Measurements from ENCODE around the gene ACVR1C.

DNA sequence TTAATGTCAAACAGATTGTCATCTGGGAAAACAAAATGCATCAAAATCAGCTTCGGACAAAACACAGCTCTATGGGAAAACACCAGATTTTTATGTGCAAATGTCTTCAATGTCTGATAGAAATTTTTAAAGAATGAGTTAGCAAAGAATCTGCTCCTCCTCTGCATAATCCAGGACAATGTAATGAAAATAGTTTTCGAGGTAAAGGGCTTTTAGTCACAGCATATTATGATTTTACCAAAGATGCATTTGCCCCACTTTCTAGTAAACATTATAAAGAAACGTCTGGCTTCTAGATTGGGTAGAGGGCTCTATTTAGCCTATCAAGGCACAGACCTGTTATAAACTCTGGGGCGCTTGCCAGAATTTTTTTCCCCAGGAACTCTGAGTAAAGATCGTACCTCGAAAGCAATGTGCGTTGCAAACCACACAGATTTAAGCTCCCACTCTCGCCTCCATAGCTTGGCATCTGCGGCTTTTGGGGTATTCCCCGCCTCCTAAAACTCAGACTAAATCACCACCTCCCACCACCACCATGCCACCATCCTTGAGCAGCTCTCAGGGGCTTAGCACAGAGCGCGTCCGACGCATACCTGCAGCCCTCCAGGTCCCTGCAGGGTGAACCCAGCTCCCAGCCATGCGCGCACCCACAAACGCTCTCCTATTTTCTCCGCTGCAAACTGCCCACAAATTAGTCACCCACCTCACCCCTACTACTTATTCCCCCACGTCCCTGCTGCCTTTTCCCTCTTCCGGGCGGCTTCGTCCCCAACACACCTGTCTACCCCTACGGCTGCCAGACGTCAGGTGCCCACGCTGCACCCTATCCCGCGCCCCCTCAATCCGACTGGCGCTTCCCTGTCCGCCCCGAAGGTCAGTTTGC is 829 bp downstream of the ACVR1C start:
- TF ChIP-seq, protein P1, sequence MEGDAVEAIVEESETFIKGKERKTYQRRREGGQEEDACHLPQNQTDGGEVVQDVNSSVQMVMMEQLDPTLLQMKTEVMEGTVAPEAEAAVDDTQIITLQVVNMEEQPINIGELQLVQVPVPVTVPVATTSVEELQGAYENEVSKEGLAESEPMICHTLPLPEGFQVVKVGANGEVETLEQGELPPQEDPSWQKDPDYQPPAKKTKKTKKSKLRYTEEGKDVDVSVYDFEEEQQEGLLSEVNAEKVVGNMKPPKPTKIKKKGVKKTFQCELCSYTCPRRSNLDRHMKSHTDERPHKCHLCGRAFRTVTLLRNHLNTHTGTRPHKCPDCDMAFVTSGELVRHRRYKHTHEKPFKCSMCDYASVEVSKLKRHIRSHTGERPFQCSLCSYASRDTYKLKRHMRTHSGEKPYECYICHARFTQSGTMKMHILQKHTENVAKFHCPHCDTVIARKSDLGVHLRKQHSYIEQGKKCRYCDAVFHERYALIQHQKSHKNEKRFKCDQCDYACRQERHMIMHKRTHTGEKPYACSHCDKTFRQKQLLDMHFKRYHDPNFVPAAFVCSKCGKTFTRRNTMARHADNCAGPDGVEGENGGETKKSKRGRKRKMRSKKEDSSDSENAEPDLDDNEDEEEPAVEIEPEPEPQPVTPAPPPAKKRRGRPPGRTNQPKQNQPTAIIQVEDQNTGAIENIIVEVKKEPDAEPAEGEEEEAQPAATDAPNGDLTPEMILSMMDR (IDR thresholded peaks at IDR 0.05), result no peak
- no peak for TF ChIP-seq POLR2A (IDR thresholded peaks at IDR 0.05)
- TF ChIP-seq EP300 (IDR thresholded peaks at IDR 0.05), result no peak
